Keratinocyte (primary cell): Measurements from ENCODE around the gene LITAFD. TPM values are rescaled to one million over a fixed set of nuclear protein-coding genes. Genes with fewer than 3 reads are reported as not detected.

Experiments
- DNase-seq: peaks from one replicate; pipeline ENCODE4 v3.0.0-alpha.2; 2011; ENCODE audit warnings: low read depth, missing footprints, low spot score
- FAIRE-seq: peaks from 2 replicates; lab custom pipeline; 2011; peaks lifted over from hg19 to GRCh38; lab: Jason Lieb, UNC
- H2AFZ ChIP-seq: 2 replicates; pipeline ENCODE4 v1.6.0; 2012; ENCODE audit warnings: low read length, control low read depth, inconsistent platforms; ENCODE audit not compliant: control insufficient read depth
- H3K27ac ChIP-seq: 2 replicates; pipeline ENCODE4 v1.5.1; 2011; ENCODE audit warnings: low read length; ENCODE audit not compliant: control insufficient read depth, insufficient read depth
- H3K27me3 ChIP-seq: 3 replicates; pipeline ENCODE4 v1.6.0; 2011; ENCODE audit warnings: low read length; ENCODE audit not compliant: control insufficient read depth, insufficient read depth; ENCODE audit errors: extremely low read depth
- H3K36me3 ChIP-seq, 2 experiments: 2 replicates in 1 of 2; 3 replicates in 1 of 2; pipeline ENCODE4 v1.5.1; 2011; ENCODE audit warnings: low read length in 2 of 2, mild to moderate bottlenecking in 1 of 2; ENCODE audit not compliant: control insufficient read depth in 2 of 2, insufficient read depth in 2 of 2; ENCODE audit errors: extremely low read depth in 1 of 2
- H3K4me1 ChIP-seq: 3 replicates; pipeline ENCODE4 v1.5.1; 2011; ENCODE audit warnings: low read length; ENCODE audit not compliant: control insufficient read depth, insufficient read depth; ENCODE audit errors: extremely low read depth
- H3K4me2 ChIP-seq: 3 replicates; pipeline ENCODE4 v1.6.0; 2011; ENCODE audit warnings: low read depth, low read length; ENCODE audit not compliant: control insufficient read depth, insufficient read depth; ENCODE audit errors: extremely low read depth
- H3K4me3 ChIP-seq, 3 experiments: fragments of 200-600 bp in 1 of 3; sonication (generic) in 1 of 3; 2 replicates in 2 of 3; 3 replicates in 1 of 3; pipeline ENCODE4 v1.5.1; 2011 to 2016; ENCODE audit warnings: low read length in 3 of 3, mild to moderate bottlenecking in 3 of 3, control low read depth in 2 of 3, inconsistent platforms in 1 of 3, low read depth in 1 of 3, mixed read lengths in 1 of 3, mixed run types in 1 of 3, moderate library complexity in 1 of 3; ENCODE audit not compliant: control insufficient read depth in 2 of 3, insufficient read depth in 2 of 3; ENCODE audit errors: extremely low read depth in 1 of 3
- H3K79me2 ChIP-seq: 2 replicates; pipeline ENCODE4 v1.6.0; 2012; ENCODE audit warnings: low read length; ENCODE audit not compliant: control insufficient read depth, insufficient read depth
- H3K9ac ChIP-seq: 3 replicates; pipeline ENCODE4 v1.6.0; 2011; ENCODE audit warnings: low read length; ENCODE audit not compliant: control insufficient read depth, insufficient read depth; ENCODE audit errors: extremely low read depth
- H3K9me1 ChIP-seq: 3 replicates; pipeline ENCODE4 v1.6.0; 2011; ENCODE audit warnings: low read length; ENCODE audit not compliant: control insufficient read depth, insufficient read depth; ENCODE audit errors: extremely low read depth
- H3K9me3 ChIP-seq: 2 replicates; pipeline ENCODE4 v1.5.1; 2012; ENCODE audit warnings: low read depth, low read length; ENCODE audit not compliant: control insufficient read depth
- H4K20me1 ChIP-seq: 3 replicates; pipeline ENCODE4 v1.6.0; 2011; ENCODE audit warnings: low read length; ENCODE audit not compliant: control insufficient read depth, insufficient read depth; ENCODE audit errors: extremely low read depth
- CTCF ChIP-seq, 3 experiments: IDR thresholded peaks in 1 of 3; conservative IDR thresholded peaks in 1 of 3; optimal IDR thresholded peaks in 1 of 3; 2 replicates in 2 of 3; 3 replicates in 1 of 3; pipeline versions ENCODE3 to v1.5.1; 2011; ENCODE audit warnings: low read length in 3 of 3, mild to moderate bottlenecking in 3 of 3, moderate library complexity in 2 of 3, control low read depth in 1 of 3, inconsistent platforms in 1 of 3; ENCODE audit not compliant: insufficient read depth in 2 of 3; ENCODE audit errors: extremely low read depth in 1 of 3
- EZH2 ChIP-seq: IDR thresholded peaks from one replicate; pipeline ENCODE4 v1.6.1; 2012; ENCODE audit warnings: inconsistent platforms, mild to moderate bottlenecking, low read length, moderate library complexity
- dilution Hi-C: fragments of 300-500 bp; cut with MboI; formaldehyde crosslinking; loops from one replicate; pipeline ENCODE4 v1.7.0; 2020; ENCODE audit warnings: low sequenced_read_pairs; ENCODE audit not compliant: extremely low pct_ligation_motif_present
- polyA plus RNA-seq, 5 experiments: library from polyadenylated mRNA; depleted of rRNA in 3 of 5; stranded (reverse) in 3 of 5; stranded (forward) in 1 of 5; unstranded in 1 of 5; fragments of >200 nt; gene quantifications; 1 replicate in 1 of 5; 2 replicates in 3 of 5; 3 replicates in 1 of 5; pipeline versions ENCODE4 v1.2.1 to v1.2.3, GENCODE V29; 2011 to 2012; ENCODE audit warnings: missing spikeins in 2 of 5, low read depth in 1 of 5, low replicate concordance in 1 of 5

LITAFD gene
- polyA plus RNA-seq, 1 donor (not counting 4 experiments of a cell fraction or from before 2014, with no cell fraction given), result not detected

GRCh38 chr16:8931859-8932258 is 49.7 kb downstream of the LITAFD start:
- TF ChIP-seq CTCF (optimal IDR thresholded peaks at IDR 0.05 in 1 of 3, IDR thresholded peaks at IDR 0.05 in 1 of 3, conservative IDR thresholded peaks at IDR 0.05 in 1 of 3; ENCODE audit: extremely low read depth in 1 of 3, insufficient read depth in 2 of 3, low read length in 3 of 3) (no peak), EZH2 (no peak)
- FAIRE-seq (no peak), DNase-seq (no peak)
- H3K36me3 ChIP-seq, result peaks cover 7 to 17% of the 10 kb centered on the region in 2 experiments
- peaks cover 10% of the 10 kb centered on the region for H3K4me1 ChIP-seq
- H3K27me3 ChIP-seq, result no peaks in the 10 kb centered on the region
- peaks cover 58% of the 10 kb centered on the region for H4K20me1 ChIP-seq
- H3K27ac ChIP-seq, result no peak overlapping the region
- dilution Hi-C loops, result loop anchor here (25.0 kb wide), 1 partner anchor 180 kb away; no protein-coding TSS in a partner anchor
- peaks cover 9% of the 10 kb centered on the region for H3K9me1 ChIP-seq
- H3K4me3 ChIP-seq, result no peak overlapping the region
- no peak overlapping the region for H3K4me2 ChIP-seq
- no peak overlapping the region for H3K9ac ChIP-seq
- no peaks in the 10 kb centered on the region for H3K9me3 ChIP-seq
- H2AFZ ChIP-seq, result no peak overlapping the region
- peaks cover 98% of the 10 kb centered on the region for H3K79me2 ChIP-seq

GRCh38 chr16:8934601-8935000 is 52.5 kb downstream of the LITAFD start:
- peaks cover 17% of the 10 kb centered on the region for H3K4me1 ChIP-seq
- FAIRE-seq (no peak), DNase-seq (no peak)
- peaks cover 9% of the 10 kb centered on the region for H3K9me1 ChIP-seq
- H3K27me3 ChIP-seq, result no peaks in the 10 kb centered on the region
- H3K36me3 ChIP-seq, result peaks cover 3 to 6% of the 10 kb centered on the region in 2 experiments
- peaks cover 99% of the 10 kb centered on the region for H3K79me2 ChIP-seq
- H3K9ac ChIP-seq, result no peak overlapping the region
- no peak overlapping the region for H3K4me3 ChIP-seq
- no peak overlapping the region for H2AFZ ChIP-seq
- no peak overlapping the region for H3K4me2 ChIP-seq
- H3K9me3 ChIP-seq, result no peaks in the 10 kb centered on the region
- no peak overlapping the region for H3K27ac ChIP-seq
- no peak for TF ChIP-seq CTCF (optimal IDR thresholded peaks at IDR 0.05 in 1 of 3, IDR thresholded peaks at IDR 0.05 in 1 of 3, conservative IDR thresholded peaks at IDR 0.05 in 1 of 3; ENCODE audit: extremely low read depth in 1 of 3, insufficient read depth in 2 of 3, low read length in 3 of 3)
- TF ChIP-seq EZH2, result no peak
- H4K20me1 ChIP-seq, result peaks cover 68% of the 10 kb centered on the region
- dilution Hi-C loops, result loop anchor here (25.0 kb wide), 1 partner anchor 178 kb away; no protein-coding TSS in a partner anchor

Other genes with a start within 250 kb of the LITAFD start
- 11.8 to 16.8 TPM (median 13.7 TPM) in 3 replicates for gene ABAT, start 207.7 kb upstream of the LITAFD start, polyA plus RNA-seq
- 7.8 to 9.8 TPM (median 8.1 TPM) in 3 replicates for gene TMEM186, start 84.7 kb upstream of the LITAFD start, polyA plus RNA-seq
- gene PMM2, start 84.5 kb upstream of the LITAFD start, polyA plus RNA-seq, result 30.2 to 48.6 TPM (median 38.6 TPM) in 3 replicates
- 61.9 to 90.8 TPM (median 88.4 TPM) in 3 replicates for gene CARHSP1, start 13.3 kb upstream of the LITAFD start, polyA plus RNA-seq
- 25.4 to 63.4 TPM (median 36.5 TPM) in 3 replicates for gene USP7, start 81.6 kb downstream of the LITAFD start, polyA plus RNA-seq
- gene HAPSTR1, start 209.3 kb downstream of the LITAFD start, polyA plus RNA-seq, result 34.0 to 46.5 TPM (median 36.7 TPM) in 3 replicates